GM12892 (cell line): ENCODE data around the gene ZPBP2.
"Not testable (repeated sequence)": the region's sequence is repeated elsewhere in the genome, so short reads cannot be mapped to it uniquely, and the experiment has no call there.

Source experiments
- DNase-seq: peaks from one replicate; pipeline ENCODE4 v3.0.0; 2011; ENCODE audit not compliant: insufficient read length
- FAIRE-seq: peaks from 2 replicates; lab custom pipeline; 2011; peaks lifted over from hg19 to GRCh38; lab: Jason Lieb, UNC
- POLR2A ChIP-seq: IDR thresholded peaks from 2 replicates; pipeline ENCODE4 v1.6.1; 2011; ENCODE audit warnings: low read depth, low read length, control low read depth
- POLR2AphosphoS5 ChIP-seq: IDR thresholded peaks from 2 replicates; pipeline ENCODE4 v1.6.1; 2011; ENCODE audit warnings: low read depth, low read length, control low read depth
- TAF1 ChIP-seq: IDR thresholded peaks from 2 replicates; pipeline ENCODE4 v1.6.1; 2011; ENCODE audit warnings: low read depth, mild to moderate bottlenecking, control low read depth, low read length, borderline replicate concordance

ZPBP2 gene

DNA sequence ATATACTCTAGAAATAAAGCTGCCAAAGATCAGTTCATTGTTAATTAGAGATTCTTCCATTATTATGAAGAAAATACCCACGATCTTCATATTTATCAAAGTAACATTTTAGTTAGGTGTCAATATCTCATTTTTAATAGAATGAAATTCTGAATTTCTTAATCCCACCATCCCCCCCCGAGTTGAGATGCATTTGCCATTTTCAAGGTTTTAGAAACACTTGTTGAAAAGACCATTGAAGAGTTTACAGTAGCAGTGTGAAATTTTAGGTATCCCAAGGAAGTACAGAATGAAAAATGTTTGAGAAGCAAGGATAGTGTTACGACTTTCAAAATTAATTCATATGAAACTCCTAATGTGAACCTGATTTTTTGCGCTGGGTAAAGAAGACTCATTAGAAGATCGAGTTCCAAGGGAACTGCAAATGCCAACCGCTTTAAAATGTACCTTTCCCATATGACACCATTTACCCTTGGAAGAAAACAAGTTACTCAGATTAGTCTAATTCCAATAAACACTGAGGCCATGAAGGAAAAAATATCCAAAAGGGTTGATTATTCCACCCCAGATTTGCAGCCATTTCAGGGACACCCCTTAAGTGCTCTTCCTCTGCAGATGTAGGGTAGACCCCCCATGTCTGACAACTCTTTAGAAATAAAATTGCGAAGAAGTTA, 4.6 kb upstream of the ZPBP2 start:
- no peak for TF ChIP-seq POLR2A
- TF ChIP-seq POLR2AphosphoS5: no peak
- no peak for TF ChIP-seq TAF1
- DNase-seq (no peak), FAIRE-seq (no peak)

DNA sequence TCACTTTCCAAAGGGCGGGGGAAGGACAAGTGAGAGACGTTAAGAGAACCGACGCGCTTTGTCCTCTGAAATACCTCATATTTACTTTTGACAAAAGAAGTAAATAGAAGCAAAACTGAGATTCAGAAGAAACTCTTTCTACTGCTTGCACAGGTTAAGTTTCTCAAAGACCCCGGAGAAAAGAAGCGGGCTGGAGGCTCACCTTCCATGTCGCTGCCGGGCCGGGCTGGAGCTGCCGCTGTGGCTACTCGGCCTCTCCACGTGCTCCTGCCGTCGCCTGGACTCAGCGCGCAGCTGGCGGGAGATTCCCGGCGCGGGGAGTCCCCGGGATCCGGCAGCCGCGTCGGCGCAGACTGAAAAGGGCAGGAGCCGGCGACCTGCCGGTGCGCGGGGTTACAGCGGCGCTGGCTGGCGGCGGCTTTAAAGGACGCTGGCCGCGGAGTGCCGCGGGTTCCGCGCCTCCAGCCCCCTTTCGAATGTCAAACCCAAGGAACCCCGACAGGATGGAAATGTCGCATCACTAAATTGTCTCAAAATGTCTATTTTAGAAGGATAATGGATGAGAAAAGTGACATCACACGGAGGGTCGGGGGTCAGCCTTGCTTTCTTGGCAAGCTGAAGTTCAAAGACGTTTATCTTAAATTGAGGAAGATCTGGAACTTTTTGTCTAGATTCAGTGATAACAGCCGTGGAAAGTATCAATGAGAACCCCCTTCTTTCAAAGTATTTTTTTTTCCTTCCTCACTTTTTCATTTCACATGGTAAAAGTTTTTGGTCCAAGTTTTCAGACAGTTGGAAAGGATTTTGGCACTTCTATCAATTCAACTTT, 3.9 kb upstream of the ZPBP2 start, which contains the start of gene IKZF3:
Gene IKZF3 (minus strand): TSS at position 395 of the 829 bp plus-strand sequence. CDS start 186 bp downstream, at position 209.
- TF ChIP-seq POLR2AphosphoS5: peak; percentile 71; the same call in 1 of the 2 replicates
- TF ChIP-seq TAF1: peak; percentile 85
- TF ChIP-seq POLR2A: peak; percentile 83
- peak; percentile 43 for DNase-seq
- peak; percentile 93 for FAIRE-seq

DNA sequence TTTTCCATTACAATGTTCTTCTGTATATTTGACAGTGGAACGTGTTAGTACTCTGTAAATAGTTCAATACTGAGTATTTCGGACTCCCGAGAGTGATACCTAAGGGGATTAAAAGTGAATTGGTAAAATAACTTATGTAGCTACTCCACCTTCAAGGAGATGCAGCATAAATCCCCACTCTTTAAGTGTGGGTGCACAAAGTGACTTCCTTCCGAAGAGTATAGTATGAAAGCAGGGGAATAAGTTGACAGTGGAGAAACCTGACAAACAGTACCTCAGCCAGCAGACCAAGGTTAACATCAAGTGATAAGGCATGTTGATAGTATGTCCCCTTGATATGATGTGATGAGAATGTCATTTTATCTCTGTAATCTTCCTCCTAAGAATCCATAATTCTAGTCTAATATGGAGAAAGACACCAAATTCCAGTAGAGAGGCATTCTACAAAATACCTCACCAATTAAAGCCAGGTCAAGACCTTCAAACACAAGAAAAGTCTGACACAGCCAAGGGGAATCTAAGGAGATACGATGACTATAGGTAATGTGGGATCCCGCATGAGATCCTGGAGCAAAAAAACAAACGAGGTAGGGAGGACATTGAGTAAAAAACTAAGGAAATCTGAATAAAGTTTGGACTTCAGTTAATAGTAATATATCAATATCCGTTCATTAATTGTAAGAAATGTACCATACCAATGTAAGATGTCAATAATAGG, 1.8 kb upstream of the ZPBP2 start:
- DNase-seq (no peak), FAIRE-seq (peak; percentile 92)
- TF ChIP-seq TAF1 (no peak), POLR2A (no peak), POLR2AphosphoS5 (no peak)

DNA sequence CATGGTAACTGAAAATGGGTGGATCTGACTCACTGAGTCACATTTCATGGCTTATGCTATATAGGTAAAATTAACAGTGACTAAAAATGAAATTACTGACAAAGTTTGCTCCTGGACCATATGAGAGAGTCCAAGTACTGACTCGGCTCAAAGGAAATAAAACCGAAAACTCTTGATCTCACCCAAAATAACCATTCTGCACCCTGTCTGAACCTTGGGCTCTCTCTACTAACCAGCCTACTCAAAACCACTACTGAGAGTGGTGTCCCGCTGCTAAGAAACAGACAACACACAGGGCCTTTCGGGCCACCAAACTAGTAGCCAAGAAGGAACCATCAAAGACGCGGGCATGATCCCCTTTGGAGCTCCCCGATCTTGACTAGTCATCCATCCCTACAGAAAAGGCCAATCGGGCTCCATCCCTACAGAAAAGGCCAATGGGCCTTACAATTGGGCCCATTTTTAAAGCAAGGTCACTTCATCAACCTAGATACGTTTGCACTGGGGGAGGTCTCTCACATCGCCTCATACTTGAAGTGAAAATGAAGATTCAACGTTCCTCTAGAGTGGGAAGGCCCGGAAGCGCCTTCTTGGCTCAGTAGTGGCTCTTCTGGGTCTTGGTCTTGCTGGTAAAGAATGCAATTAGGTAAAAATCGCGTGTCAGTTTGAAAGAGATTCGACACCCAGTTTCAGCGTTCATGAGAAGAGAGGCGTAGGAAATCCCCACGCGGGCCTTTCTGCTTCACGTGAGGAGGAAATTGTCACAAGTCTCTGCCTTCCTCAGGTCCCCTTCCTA, 720 bp upstream of the ZPBP2 start:
- TF ChIP-seq POLR2AphosphoS5 (peak; percentile 68), TAF1 (no peak), POLR2A (peak; percentile 49; the same call in 1 of the 2 replicates)
- DNase-seq (peak; percentile 30), FAIRE-seq (peak; percentile 99)

DNA sequence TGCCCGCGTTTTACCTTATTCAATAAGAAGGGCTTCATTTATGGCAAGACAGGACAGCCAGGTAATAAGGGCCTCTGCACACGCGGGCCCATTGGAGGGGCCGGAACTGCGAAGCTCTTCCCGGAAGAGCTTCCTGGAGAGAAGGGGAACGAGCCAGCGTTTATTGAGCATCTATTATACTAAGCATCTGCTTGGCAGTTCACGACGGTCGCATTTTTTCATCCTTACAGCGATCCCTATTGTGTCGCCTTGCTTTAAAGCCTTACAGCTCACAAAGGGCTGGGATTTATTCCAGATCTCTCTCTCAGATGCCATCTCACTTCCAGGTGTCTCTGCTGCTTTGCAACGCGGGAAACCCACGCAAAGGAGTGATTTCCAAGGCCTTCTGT, 546 bp downstream of the ZPBP2 start:
- no peak for TF ChIP-seq POLR2A
- TF ChIP-seq POLR2AphosphoS5: no peak
- TF ChIP-seq TAF1: no peak
- no peak for DNase-seq
- FAIRE-seq: no peak

DNA sequence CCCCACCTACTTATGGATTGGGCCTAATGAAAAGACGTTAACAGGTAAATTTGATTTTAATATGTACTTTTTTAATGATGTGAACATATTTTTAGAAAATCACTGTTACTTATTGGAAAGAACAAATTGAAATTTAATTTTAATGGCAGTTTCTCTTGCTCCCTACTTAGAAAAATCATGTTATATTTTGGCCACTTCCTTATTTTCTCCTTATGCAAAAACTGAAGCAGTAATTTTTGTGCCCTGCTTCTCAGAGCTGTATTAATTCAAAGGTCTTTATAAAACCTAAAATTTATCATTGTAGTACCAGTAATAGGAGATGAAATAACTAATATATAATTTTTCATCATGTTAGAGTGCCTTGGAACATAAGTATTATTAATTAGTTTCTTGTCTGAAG, 2.8 kb downstream of the ZPBP2 start:
- TF ChIP-seq POLR2AphosphoS5 (no peak), POLR2A (no peak), TAF1 (no peak)
- DNase-seq: no peak
- FAIRE-seq: no peak

DNA sequence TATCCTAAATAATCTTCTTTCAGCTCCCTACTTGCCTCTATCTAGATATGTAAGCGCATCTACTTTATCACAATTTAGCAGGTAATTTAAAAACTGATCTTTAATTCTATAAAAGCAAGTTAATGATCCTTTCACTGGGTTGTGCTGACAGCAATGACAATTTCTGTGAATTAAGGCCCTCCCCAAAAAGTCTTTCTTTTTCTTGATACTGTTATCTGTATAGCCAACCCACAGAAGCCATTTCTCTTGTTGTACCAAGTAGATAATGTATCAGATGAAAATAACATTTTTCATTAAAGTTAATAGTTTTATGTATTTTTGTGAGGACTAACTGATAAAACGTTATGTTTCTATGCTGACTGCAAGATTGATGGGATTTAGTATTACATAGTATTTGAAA, 3.8 kb downstream of the ZPBP2 start:
- peak; percentile 57 for FAIRE-seq
- no peak for DNase-seq
- TF ChIP-seq POLR2AphosphoS5 (no peak), TAF1 (no peak), POLR2A (no peak)

DNA sequence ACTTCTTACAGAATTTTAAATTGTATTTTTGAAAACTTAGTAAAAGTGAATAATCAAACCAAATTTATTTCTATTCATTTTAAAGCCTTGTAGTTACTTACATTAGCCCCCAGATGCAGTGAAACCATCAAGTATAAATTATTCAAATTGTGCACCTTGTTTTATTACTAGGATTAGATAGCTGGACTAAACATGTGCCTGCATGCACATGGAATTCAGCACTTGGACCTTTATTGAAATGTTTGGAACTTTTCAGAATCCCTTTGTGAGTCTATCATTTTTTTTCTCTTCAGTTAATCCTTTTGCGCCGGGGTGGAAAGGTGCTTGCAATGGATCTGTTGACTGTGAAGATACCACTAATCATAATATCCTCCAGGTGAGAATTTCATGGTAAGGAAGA, 4.7 kb downstream of the ZPBP2 start:
- DNase-seq (no peak), FAIRE-seq (peak; percentile 9)
- TF ChIP-seq POLR2AphosphoS5 (no peak), TAF1 (no peak), POLR2A (no peak)

DNA sequence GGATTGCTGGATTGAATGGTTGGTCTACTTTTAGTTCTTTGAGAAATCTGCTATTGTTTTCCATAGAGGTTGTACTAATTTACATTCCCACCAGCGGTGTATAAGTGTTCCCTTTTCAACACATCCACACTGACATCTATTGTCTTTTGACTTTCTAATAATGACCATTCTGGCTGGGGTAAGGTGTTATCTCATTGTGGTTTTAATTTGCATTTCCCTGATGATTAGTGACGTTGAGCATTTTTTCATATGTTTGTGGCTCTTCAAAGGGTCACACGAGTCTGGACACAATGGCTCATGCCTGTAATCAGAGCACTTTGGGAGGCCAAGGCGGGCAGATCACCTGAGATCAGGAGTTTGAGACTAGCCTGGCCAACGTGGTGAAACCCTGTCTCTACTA, 18.1 kb downstream of the ZPBP2 start:
- DNase-seq, FAIRE-seq: not testable (repeated sequence)

DNA sequence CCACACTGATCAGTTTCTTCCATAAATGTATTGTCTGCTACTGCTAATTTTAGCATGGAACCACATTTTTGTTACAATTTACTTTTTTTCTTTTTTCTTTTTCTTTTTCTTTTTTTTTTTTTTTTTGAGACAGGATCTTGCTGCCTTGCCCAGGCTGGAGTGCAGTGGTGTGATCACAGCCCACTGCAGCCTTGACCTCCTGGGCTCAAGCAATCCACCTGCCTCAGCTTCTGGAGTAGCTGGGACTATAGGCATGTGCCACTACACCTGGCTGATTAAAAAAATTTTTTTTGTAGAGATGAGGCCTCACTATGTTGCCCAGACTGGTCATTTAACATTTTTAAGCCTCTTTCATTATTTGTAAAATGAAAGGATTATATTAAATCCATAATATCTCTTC, 19.1 kb downstream of the ZPBP2 start:
- TF ChIP-seq POLR2AphosphoS5 (no peak), TAF1 (no peak), POLR2A (no peak)
- DNase-seq (no peak), FAIRE-seq (no peak)
